HepG2 (cell line): Measurements from ENCODE around the gene ANKRD39. TPM values are rescaled to one million over a fixed set of nuclear protein-coding genes. Genes with fewer than 3 reads are reported as not detected.

ENCODE experiments used
- ATF1 ChIP-seq: IDR thresholded peaks from 2 replicates; pipeline ENCODE4 v1.6.1; 2016; ENCODE audit warnings: mild to moderate bottlenecking, control low read depth
- CENPX ChIP-seq: sonication (generic); formaldehyde crosslinking; IDR thresholded peaks from 2 replicates; pipeline ENCODE4 v1.9.0; 2021; ENCODE audit warnings: mild to moderate bottlenecking, missing genetic modification reagents, moderate library complexity
- CHD4 ChIP-seq: fragments of 200-600 bp; sonication (generic); IDR thresholded peaks from 2 replicates; pipeline ENCODE4 v1.7.0; 2017; ENCODE audit warnings: mild to moderate bottlenecking, low read length, borderline replicate concordance
- E2F2 ChIP-seq: sonication (generic); formaldehyde crosslinking; IDR thresholded peaks from 2 replicates; pipeline ENCODE4 v1.4.0; 2020; ENCODE audit warnings: missing genetic modification reagents, borderline replicate concordance
- ELF1 ChIP-seq: sonication (generic); formaldehyde crosslinking; IDR thresholded peaks from 2 replicates; pipeline ENCODE4 v1.4.0; 2020; ENCODE audit warnings: missing genetic modification reagents
- FOXK2 ChIP-seq: fragments of 450-650 bp; IDR thresholded peaks from 2 replicates; pipeline ENCODE4 v1.6.1; 2016
- JDP2 ChIP-seq: sonication (generic); formaldehyde crosslinking; IDR thresholded peaks from 2 replicates; pipeline ENCODE4 v1.8.1; 2022; ENCODE audit warnings: missing genetic modification reagents, borderline replicate concordance
- MIXL1 ChIP-seq: IDR thresholded peaks from 2 replicates; pipeline ENCODE4 v1.6.1; 2016
- NR2C2 ChIP-seq: sonication (generic); formaldehyde crosslinking; IDR thresholded peaks from 2 replicates; pipeline ENCODE4 v1.4.0; 2020; ENCODE audit warnings: missing genetic modification reagents, mild to moderate bottlenecking, moderate library complexity, borderline replicate concordance
- TBL1XR1 ChIP-seq: fragments of 150-350 bp; IDR thresholded peaks from 2 replicates; pipeline ENCODE4 v1.6.1; 2014; ENCODE audit warnings: borderline replicate concordance, low read length; ENCODE audit not compliant: partially characterized antibody
- ZBTB20 ChIP-seq: sonication (generic); formaldehyde crosslinking; IDR thresholded peaks from 2 replicates; pipeline ENCODE4 v1.8.1; 2023; ENCODE audit warnings: missing genetic modification reagents, low read depth, mild to moderate bottlenecking, borderline replicate concordance
- ZBTB43 ChIP-seq: sonication (generic); formaldehyde crosslinking; conservative IDR thresholded peaks from 2 replicates; pipeline ENCODE4 v1.4.0; 2020; ENCODE audit warnings: missing genetic modification reagents
- ZNF121 ChIP-seq: sonication (generic); formaldehyde crosslinking; IDR thresholded peaks from 2 replicates; pipeline ENCODE4 v1.5.0; 2020; ENCODE audit warnings: mild to moderate bottlenecking, missing genetic modification reagents
- ZNF318 ChIP-seq: sonication (generic); formaldehyde crosslinking; IDR thresholded peaks from 2 replicates; pipeline ENCODE4 v1.4.0; 2020; ENCODE audit warnings: mild to moderate bottlenecking, missing genetic modification reagents
- ZNF550 ChIP-seq: sonication (generic); formaldehyde crosslinking; IDR thresholded peaks from 2 replicates; pipeline ENCODE4 v1.4.0; 2020; ENCODE audit warnings: mild to moderate bottlenecking, missing genetic modification reagents, borderline replicate concordance
- ZNF615 ChIP-seq: sonication (generic); formaldehyde crosslinking; IDR thresholded peaks from 2 replicates; pipeline ENCODE4 v1.5.0; 2020; ENCODE audit warnings: mild to moderate bottlenecking, missing genetic modification reagents, borderline replicate concordance
- ZNF670 ChIP-seq: sonication (generic); formaldehyde crosslinking; IDR thresholded peaks from 2 replicates; pipeline ENCODE4 v1.8.0; 2022; ENCODE audit warnings: mild to moderate bottlenecking, missing genetic modification reagents, borderline replicate concordance
- ZNF761 ChIP-seq: sonication (generic); formaldehyde crosslinking; conservative IDR thresholded peaks from 2 replicates; pipeline ENCODE4 v1.4.0; 2020; ENCODE audit warnings: mild to moderate bottlenecking, missing genetic modification reagents
- ZNF782 ChIP-seq: sonication (generic); formaldehyde crosslinking; IDR thresholded peaks from 2 replicates; pipeline ENCODE4 v1.4.0; 2020; ENCODE audit warnings: missing genetic modification reagents, mild to moderate bottlenecking, borderline replicate concordance
- polyA plus RNA-seq, 8 experiments: library from polyadenylated mRNA; depleted of rRNA in 3 of 8; stranded (reverse) in 7 of 8; unstranded in 1 of 8; fragments of >200 nt; fragmentation: Illumina TruSeq in 4 of 8; extraction: Trizol in 4 of 8; gene quantifications; 2 replicates each; pipeline versions ENCODE4 v1.2.1 to v1.2.3, GENCODE V29; 2011 to 2016; ENCODE audit warnings: low read depth in 4 of 8, missing spikeins in 1 of 8, mixed read lengths in 1 of 8; ENCODE audit not compliant: insufficient read depth in 1 of 8
- total RNA-seq, 5 experiments: library from RNA; depleted of rRNA; stranded (reverse); fragments of >200 nt; fragmentation: Illumina TruSeq; extraction: Trizol; gene quantifications; 2 replicates each; pipeline ENCODE4 v1.2.3, GENCODE V29; 2016; ENCODE audit warnings: low read depth in 1 of 5

The ANKRD39 gene
- total and polyA plus RNA-seq, 2 of the 13 experiments (the other 11 are each of a cell fraction or from before 2014, with no cell fraction given) = 23.2 to 24.8 TPM

GRCh38 chr2:96815326-96816126 lies 42.3 kb downstream of the ANKRD39 start (continued):
- TF ChIP-seq ZNF318 (no peak; the same call in 1 of the 2 replicates), NR2C2 (CRISPR knock-in tag) (no peak), ZBTB43 (CRISPR knock-in tag) (no peak), CENPX (no peak), ZNF615 (CRISPR knock-in tag) (no peak), E2F2 (no peak), ATF1 (no peak), ZNF121 (no peak; the same call in 1 of the 2 replicates), TBL1XR1 (no peak), ELF1 (CRISPR knock-in tag) (no peak), ZNF761 (no peak; the same call in 1 of the 2 replicates), ZBTB20 (CRISPR knock-in tag) (no peak), CHD4 (no peak), ZNF670 (peak; percentile 14; the same call in 1 of the 2 replicates), ZNF550 (no peak), JDP2 (CRISPR knock-in tag) (no peak), MIXL1 (CRISPR knock-in tag) (no peak), FOXK2 (no peak), ZNF782 (CRISPR knock-in tag) (0 out of 2 replicates have a peak, but pooled peaks have one; percentile 74)
